Right atrium auricular region (tissue), 2 donors: Measurements from ENCODE around the gene KIAA1210. TPM values are rescaled to one million over a fixed set of nuclear protein-coding genes. Genes with fewer than 3 reads are reported as not detected.

ENCODE experiments used
- DNase-seq: peaks from one replicate; pipeline ENCODE4 v3.0.0-alpha.2; 2019; ENCODE audit warnings: low spot score
- H3K27ac ChIP-seq, 2 donors: fragments of 200-600 bp; sonication (generic); 1 replicate in 1 of 2; 2 replicates in 1 of 2; pipeline ENCODE4 v1.5.1; 2016 to 2019
- H3K27me3 ChIP-seq, 2 donors: fragments of 200-600 bp; sonication (generic); one replicate each; pipeline versions ENCODE4 v1.5.1 to v1.6.0; 2017 to 2019
- H3K36me3 ChIP-seq: fragments of 200-600 bp; sonication (generic); one replicate; pipeline ENCODE4 v1.5.1; 2016
- H3K4me1 ChIP-seq, 2 donors: fragments of 200-600 bp; sonication (generic); one replicate each; pipeline versions ENCODE4 v1.5.1 to v1.6.0; 2017 to 2019
- H3K4me3 ChIP-seq, 2 donors: fragments of 200-600 bp; sonication (generic); 1 replicate in 1 of 2; 2 replicates in 1 of 2; pipeline ENCODE4 v1.5.1; 2017 to 2019; ENCODE audit warnings: mild to moderate bottlenecking in 1 of 2, moderate library complexity in 1 of 2
- H3K9me3 ChIP-seq, 2 donors: fragments of 200-600 bp; sonication (generic); one replicate each; pipeline ENCODE4 v1.5.1; 2019
- CTCF ChIP-seq, 2 donors: fragments of 200-600 bp; sonication (generic); IDR thresholded peaks; one replicate each; pipeline ENCODE4 v1.5.1; 2019; ENCODE audit warnings: antibody characterized with exemption in 2 of 2
- total RNA-seq, 2 donors: library from RNA; depleted of rRNA; stranded (reverse); fragments of >200 nt; gene quantifications; one replicate each; pipeline ENCODE4 v1.1.0, GENCODE V29; 2016

Gene KIAA1210
- total RNA-seq, 2 donors from 2014 or later, result 0.04 TPM; not detected in 1

GRCh38 chrX:119082278-119082677 lies 45.3 kb downstream of the KIAA1210 start:
- no peaks in the 10 kb centered on the region for H3K36me3 ChIP-seq
- TF ChIP-seq CTCF (IDR thresholded peaks at IDR 0.05), result no peak
- no peak overlapping the region for H3K27ac ChIP-seq
- no peak for DNase-seq
- no peaks in the 10 kb centered on the region for H3K9me3 ChIP-seq
- no peaks in the 10 kb centered on the region for H3K4me1 ChIP-seq
- H3K27me3 ChIP-seq, result no peaks in the 10 kb centered on the region
- no peak overlapping the region for H3K4me3 ChIP-seq

- Histone ChIP-seq H3K36me3 (no peaks in the 10 kb centered on the region), H3K27ac (no peak overlapping the region), H3K4me1 (no peaks in the 10 kb centered on the region), H3K27me3 (no peaks in the 10 kb centered on the region), H3K4me3 (no peak overlapping the region), H3K9me3 (no peaks in the 10 kb centered on the region)
- no peak for TF ChIP-seq CTCF (IDR thresholded peaks at IDR 0.05)
- no peak for DNase-seq
These were observed 52.2 kb downstream of the KIAA1210 start for GRCh38 chrX:119075270-119076025.

GRCh38 chrX:119073911-119074310 lies 53.7 kb downstream of the KIAA1210 start:
- no peaks in the 10 kb centered on the region for H3K27me3 ChIP-seq
- DNase-seq, result no peak
- TF ChIP-seq CTCF (IDR thresholded peaks at IDR 0.05), result no peak
- no peak overlapping the region for H3K4me3 ChIP-seq
- no peak overlapping the region for H3K27ac ChIP-seq
- no peaks in the 10 kb centered on the region for H3K36me3 ChIP-seq
- no peaks in the 10 kb centered on the region for H3K4me1 ChIP-seq
- H3K9me3 ChIP-seq, result no peaks in the 10 kb centered on the region

- H3K9me3 ChIP-seq, result no peaks in the 10 kb centered on the region
- H3K27ac ChIP-seq, result no peak overlapping the region
- TF ChIP-seq CTCF (IDR thresholded peaks at IDR 0.05), result no peak
- no peaks in the 10 kb centered on the region for H3K4me1 ChIP-seq
- no peak for DNase-seq
- no peaks in the 10 kb centered on the region for H3K36me3 ChIP-seq
- no peak overlapping the region for H3K4me3 ChIP-seq
- no peaks in the 10 kb centered on the region for H3K27me3 ChIP-seq
These were observed 54.3 kb downstream of the KIAA1210 start for GRCh38 chrX:119073200-119073905.

- no peaks in the 10 kb centered on the region for H3K4me1 ChIP-seq
- H3K36me3 ChIP-seq, result no peaks in the 10 kb centered on the region
- no peak for DNase-seq
- H3K27me3 ChIP-seq, result no peaks in the 10 kb centered on the region
- no peak for TF ChIP-seq CTCF (IDR thresholded peaks at IDR 0.05)
- no peaks in the 10 kb centered on the region for H3K9me3 ChIP-seq
- H3K4me3 ChIP-seq, result no peak within 1 kb of the TSS
- no peak within 1 kb of the TSS for H3K27ac ChIP-seq
These were observed 54.9 kb downstream of the KIAA1210 start, which contains the start of gene CT47C1 for GRCh38 chrX:119072744-119073143. CT47C1 (plus strand) TSS chrX:119072993; CDS start chrX:119073226, 233 bp downstream.
